Measurements from ENCODE around the gene SHISA8. TPM values are rescaled to one million over a fixed set of nuclear protein-coding genes. Genes with fewer than 3 reads are reported as not detected.

Gene SHISA8
- total RNA-seq (ENCODE audit: low replicate concordance): not detected in 2 replicates

DNA sequence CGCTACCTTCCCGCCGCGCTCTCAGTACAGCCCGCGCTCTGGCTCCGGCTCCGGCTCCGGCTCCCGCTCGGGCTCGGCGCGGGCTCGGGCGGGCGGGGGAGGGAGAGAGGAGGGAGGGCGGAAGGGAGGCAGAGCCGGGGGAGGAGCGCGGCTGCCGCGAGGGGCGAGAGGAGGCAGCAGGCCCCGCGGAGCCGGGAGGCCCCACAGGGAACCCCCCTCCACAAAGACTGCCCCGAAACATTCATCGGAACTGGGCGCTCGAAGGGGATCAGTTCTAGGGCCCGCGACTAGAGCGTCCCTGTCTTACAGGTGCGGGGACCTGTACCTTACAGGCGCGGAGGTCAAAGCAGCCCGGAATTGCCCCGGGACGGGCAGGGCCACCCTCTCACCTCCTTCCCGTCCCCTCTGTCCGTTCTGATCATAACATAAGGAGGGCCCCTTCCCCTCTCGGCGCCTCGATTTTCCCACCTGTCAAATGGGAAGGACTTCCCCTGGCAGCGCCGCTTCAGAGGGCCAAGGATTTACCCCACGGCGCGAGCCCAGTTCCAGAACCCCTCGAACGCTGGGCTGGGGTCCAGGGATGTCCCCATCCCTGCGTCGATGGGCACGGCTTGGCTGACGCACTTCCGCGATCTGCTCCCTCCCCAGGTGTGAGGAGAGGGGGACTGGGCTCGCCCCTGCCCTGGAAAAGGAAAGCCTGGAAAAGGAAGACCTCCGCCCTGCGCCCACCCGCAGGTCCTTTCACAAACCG is at the start of gene SHISA8:
Gene SHISA8, minus strand, starts transcription at position 40 of the 751 bp plus-strand sequence. CDS start 407 bp downstream, outside the sequence.
- TF ChIP-seq, protein P1, sequence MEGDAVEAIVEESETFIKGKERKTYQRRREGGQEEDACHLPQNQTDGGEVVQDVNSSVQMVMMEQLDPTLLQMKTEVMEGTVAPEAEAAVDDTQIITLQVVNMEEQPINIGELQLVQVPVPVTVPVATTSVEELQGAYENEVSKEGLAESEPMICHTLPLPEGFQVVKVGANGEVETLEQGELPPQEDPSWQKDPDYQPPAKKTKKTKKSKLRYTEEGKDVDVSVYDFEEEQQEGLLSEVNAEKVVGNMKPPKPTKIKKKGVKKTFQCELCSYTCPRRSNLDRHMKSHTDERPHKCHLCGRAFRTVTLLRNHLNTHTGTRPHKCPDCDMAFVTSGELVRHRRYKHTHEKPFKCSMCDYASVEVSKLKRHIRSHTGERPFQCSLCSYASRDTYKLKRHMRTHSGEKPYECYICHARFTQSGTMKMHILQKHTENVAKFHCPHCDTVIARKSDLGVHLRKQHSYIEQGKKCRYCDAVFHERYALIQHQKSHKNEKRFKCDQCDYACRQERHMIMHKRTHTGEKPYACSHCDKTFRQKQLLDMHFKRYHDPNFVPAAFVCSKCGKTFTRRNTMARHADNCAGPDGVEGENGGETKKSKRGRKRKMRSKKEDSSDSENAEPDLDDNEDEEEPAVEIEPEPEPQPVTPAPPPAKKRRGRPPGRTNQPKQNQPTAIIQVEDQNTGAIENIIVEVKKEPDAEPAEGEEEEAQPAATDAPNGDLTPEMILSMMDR (IDR thresholded peaks at IDR 0.05; ENCODE audit: insufficient read depth, low read length): no peak
- H3K4me3 ChIP-seq (ENCODE audit: low read depth, low read length): no peak within 1 kb of the TSS
- no peak for DNase-seq (ENCODE audit: low read depth)

GRCh38 chr22:41964112-41964491 is 49.2 kb upstream of the SHISA8 start:
- H3K4me3 ChIP-seq (ENCODE audit: low read depth, low read length): no peak overlapping the region
- TF ChIP-seq, protein P1 (IDR thresholded peaks at IDR 0.05; ENCODE audit: insufficient read depth, low read length): no peak
- no peak for DNase-seq (ENCODE audit: low read depth)

GRCh38 chr22:41963453-41964111 is 48.7 kb upstream of the SHISA8 start:
- TF ChIP-seq, protein P1 (IDR thresholded peaks at IDR 0.05; ENCODE audit: insufficient read depth, low read length): no peak
- peak; percentile 88 for DNase-seq (ENCODE audit: low read depth)
- H3K4me3 ChIP-seq (ENCODE audit: low read depth, low read length): no peak overlapping the region

GRCh38 chr22:41957941-41958556 is 43.2 kb upstream of the SHISA8 start:
- no peak overlapping the region for H3K4me3 ChIP-seq (ENCODE audit: low read depth, low read length)
- DNase-seq (ENCODE audit: low read depth): no peak
- TF ChIP-seq, protein P1 (IDR thresholded peaks at IDR 0.05; ENCODE audit: insufficient read depth, low read length): no peak

DNA sequence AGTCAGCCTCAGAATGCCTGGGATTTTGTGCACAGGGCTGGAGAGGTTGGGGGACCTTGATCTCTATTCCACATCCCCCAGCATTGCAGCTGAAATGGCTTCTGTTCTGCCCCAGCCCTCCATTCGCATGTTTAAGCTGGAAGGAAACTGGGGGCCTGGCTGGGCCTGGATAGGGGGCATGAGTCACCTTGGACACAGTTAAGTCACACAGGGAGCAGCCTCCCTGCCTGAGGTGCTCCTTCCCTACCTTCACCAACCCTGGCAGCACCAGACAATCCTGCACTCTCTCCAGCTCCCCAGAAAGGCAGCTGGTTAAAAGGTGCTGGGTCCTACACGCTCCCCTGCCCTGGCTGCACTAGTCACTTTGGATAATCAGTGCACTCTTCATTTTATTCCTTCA is 37.8 kb upstream of the SHISA8 start:
- TF ChIP-seq, protein P1 (IDR thresholded peaks at IDR 0.05; ENCODE audit: insufficient read depth, low read length): no peak
- H3K4me3 ChIP-seq (ENCODE audit: low read depth, low read length): no peak overlapping the region
- DNase-seq (ENCODE audit: low read depth): no peak

DNA sequence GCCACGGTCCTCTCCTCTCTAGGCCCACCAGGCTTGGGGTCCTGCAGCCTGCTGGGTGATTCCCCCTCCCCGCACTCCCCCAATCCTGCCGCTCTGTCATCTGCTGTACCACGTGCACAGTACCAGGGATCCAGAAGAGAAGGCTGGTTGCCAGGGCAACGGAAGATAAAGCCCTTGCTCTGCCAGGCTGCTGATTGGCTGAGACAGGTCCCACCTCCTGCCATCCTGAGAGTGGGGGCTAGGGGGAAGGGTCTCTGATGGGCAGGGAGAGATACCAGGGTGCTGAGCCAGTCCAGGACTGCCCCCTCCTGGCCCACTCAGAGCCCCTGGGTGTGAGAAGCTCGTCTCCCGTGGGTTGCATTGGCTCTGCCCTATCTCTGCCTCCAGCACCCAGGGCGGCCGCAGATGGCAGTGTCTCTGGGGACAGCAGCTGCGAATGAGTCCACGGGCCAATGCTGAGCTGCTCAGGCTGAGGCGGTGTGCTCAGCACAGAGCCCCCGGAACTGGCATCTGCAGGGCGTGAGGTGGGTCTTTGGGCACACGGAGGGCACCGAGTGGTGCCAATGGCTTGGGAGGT is 37.1 kb upstream of the SHISA8 start, which contains the start of gene SMIM45:
Gene SMIM45, plus strand, starts transcription at position 253 of the 577 bp plus-strand sequence.
- no peak for DNase-seq (ENCODE audit: low read depth)
- no peak within 1 kb of the TSS for H3K4me3 ChIP-seq (ENCODE audit: low read depth, low read length)
- TF ChIP-seq, protein P1 (IDR thresholded peaks at IDR 0.05; ENCODE audit: insufficient read depth, low read length): no peak
